Spleen (tissue), 7 donors: Measurements from ENCODE around the gene KIF16B.

Experiments
- CTCF ChIP-seq, 11 experiments: fragments of 200-600 bp in 7 of 11; fragments of 450-650 bp in 4 of 11; sonication (generic) in 4 of 11; IDR thresholded peaks in 8 of 11; conservative IDR thresholded peaks in 3 of 11; 1 replicate in 7 of 11; 2 replicates in 4 of 11; pipeline versions ENCODE4 v1.4.0 to v1.8.0; 2016 to 2021; ENCODE audit warnings: antibody characterized with exemption in 11 of 11, inconsistent platforms in 4 of 11, mild to moderate bottlenecking in 1 of 11
- POLR2A ChIP-seq, 3 donors: fragments of 450-650 bp; IDR thresholded peaks; one replicate each; pipeline ENCODE4 v1.5.1; 2017; ENCODE audit warnings: antibody characterized with exemption in 3 of 3, mild to moderate bottlenecking in 1 of 3
- POLR2AphosphoS5 ChIP-seq, 3 donors: sonication (generic); formaldehyde crosslinking; IDR thresholded peaks; one replicate each; pipeline ENCODE4 v1.5.1; 2017; ENCODE audit warnings: antibody characterized with exemption in 3 of 3
- donor health status: DM: no; HTN: no; CAD: no; lungs with moderate emphysema.
- donor health status: DM: no; HTN: no; CAD: no.
- donor health status: DM: no; HTN: no; CAD: no.

DNA sequence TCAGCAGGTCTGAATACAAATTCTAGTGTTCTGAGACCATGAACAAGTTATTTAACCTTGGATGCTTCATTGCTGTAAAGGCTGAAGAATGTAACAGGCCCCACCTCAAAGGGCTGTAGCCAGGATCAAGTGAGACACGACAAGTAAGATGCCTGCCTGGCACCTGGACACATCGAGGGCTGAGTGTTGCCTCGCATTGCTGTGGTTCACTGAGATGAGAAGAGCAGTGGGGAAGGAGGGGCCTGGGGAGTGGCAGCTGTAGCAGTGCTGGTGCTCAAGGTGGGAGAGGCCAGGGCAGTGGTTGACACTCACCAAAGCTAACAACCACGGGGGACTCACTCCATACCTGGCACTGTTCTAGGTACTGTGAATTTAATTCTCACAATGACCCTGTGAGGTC is 187.8 kb downstream of the KIF16B start:
- TF ChIP-seq CTCF (IDR thresholded peaks at IDR 0.05 in 8 of 11, conservative IDR thresholded peaks at IDR 0.05 in 3 of 11) = no peak
- TF ChIP-seq POLR2AphosphoS5 (IDR thresholded peaks at IDR 0.05) = no peak
- no peak for TF ChIP-seq POLR2A (IDR thresholded peaks at IDR 0.05)
